Liver (tissue), 9 donors: ENCODE data around the gene FRRS1. TPM values are rescaled to one million over a fixed set of nuclear protein-coding genes. Genes with fewer than 3 reads are reported as not detected.

Source experiments
- DNase-seq: peaks from one replicate; pipeline ENCODE4 v3.0.0-alpha.2; 2017; ENCODE audit warnings: low spot score
- H3K27ac ChIP-seq, 2 donors: one replicate each; pipeline ENCODE4 v1.7.0; 2013; ENCODE audit warnings: inconsistent platforms in 2 of 2, low read length in 2 of 2, control low read depth in 1 of 2, low read depth in 1 of 2, mild to moderate bottlenecking in 1 of 2
- H3K27me3 ChIP-seq, 4 donors: one replicate each; pipeline versions ENCODE4 v1.6.1 to v1.7.0; 2013; ENCODE audit warnings: low read length in 3 of 4, inconsistent platforms in 1 of 4, mild to moderate bottlenecking in 1 of 4, moderate library complexity in 1 of 4; ENCODE audit not compliant: control insufficient read depth in 4 of 4, insufficient read depth in 4 of 4
- H3K36me3 ChIP-seq, 4 donors: one replicate each; pipeline versions ENCODE4 v1.6.1 to v1.7.0; 2013; ENCODE audit warnings: low read length in 3 of 4, mild to moderate bottlenecking in 3 of 4, low read depth in 1 of 4, moderate library complexity in 1 of 4; ENCODE audit not compliant: control insufficient read depth in 4 of 4, insufficient read depth in 3 of 4
- H3K4me1 ChIP-seq, 4 donors: one replicate each; pipeline versions ENCODE4 v1.6.1 to v1.7.0; 2013; ENCODE audit warnings: low read length in 3 of 4, mild to moderate bottlenecking in 3 of 4, moderate library complexity in 1 of 4; ENCODE audit not compliant: control insufficient read depth in 4 of 4, insufficient read depth in 4 of 4
- H3K4me3 ChIP-seq, 3 donors: one replicate each; pipeline versions ENCODE4 v1.6.1 to v1.7.0; 2013; ENCODE audit warnings: low read length in 3 of 3, control low read depth in 1 of 3, low read depth in 1 of 3, mild to moderate bottlenecking in 1 of 3
- H3K9ac ChIP-seq, 2 donors: one replicate each; pipeline ENCODE4 v1.7.0; 2013; ENCODE audit warnings: low read length in 2 of 2, mild to moderate bottlenecking in 2 of 2, moderate library complexity in 2 of 2, control low read depth in 1 of 2, low read depth in 1 of 2
- H3K9me3 ChIP-seq, 4 donors: one replicate each; pipeline versions ENCODE4 v1.6.1 to v1.7.0; 2013; ENCODE audit warnings: low read length in 3 of 4; ENCODE audit not compliant: control insufficient read depth in 4 of 4
- EGR1 ChIP-seq, 2 donors: IDR thresholded peaks; 2 replicates each; pipeline ENCODE4 v1.6.1; 2016 to 2018; ENCODE audit warnings: antibody characterized with exemption in 2 of 2, low read depth in 2 of 2
- FOXA1 ChIP-seq: IDR thresholded peaks from 2 replicates; pipeline ENCODE4 v1.6.1; 2016; ENCODE audit warnings: antibody characterized with exemption
- FOXA2 ChIP-seq: IDR thresholded peaks from 2 replicates; pipeline ENCODE4 v1.6.1; 2016; ENCODE audit warnings: antibody characterized with exemption
- GABPA ChIP-seq, 2 donors: IDR thresholded peaks in 1 of 2; conservative IDR thresholded peaks in 1 of 2; 2 replicates each; pipeline ENCODE4 v1.6.1; 2016; ENCODE audit warnings: antibody characterized with exemption in 2 of 2, mild to moderate bottlenecking in 1 of 2, moderate library complexity in 1 of 2
- HNF4A ChIP-seq, 2 donors: conservative IDR thresholded peaks; 2 replicates each; pipeline ENCODE4 v1.6.1; 2016; ENCODE audit warnings: antibody characterized with exemption in 2 of 2, mild to moderate bottlenecking in 2 of 2
- HNF4G ChIP-seq: IDR thresholded peaks from 2 replicates; pipeline ENCODE4 v1.6.1; 2016; ENCODE audit warnings: antibody characterized with exemption
- JUND ChIP-seq, 2 donors: IDR thresholded peaks; 2 replicates each; pipeline ENCODE4 v1.6.1; 2016; ENCODE audit warnings: antibody characterized with exemption in 2 of 2
- NR2F2 ChIP-seq: IDR thresholded peaks from 2 replicates; pipeline ENCODE4 v1.6.1; 2016; ENCODE audit warnings: antibody characterized with exemption
- RAD21 ChIP-seq, 2 donors: IDR thresholded peaks; 2 replicates each; pipeline ENCODE4 v1.6.1; 2016; ENCODE audit warnings: antibody characterized with exemption in 2 of 2, mild to moderate bottlenecking in 2 of 2
- RXRA ChIP-seq, 2 donors: IDR thresholded peaks; 2 replicates each; pipeline ENCODE4 v1.6.1; 2017 to 2018; ENCODE audit warnings: antibody characterized with exemption in 2 of 2, mild to moderate bottlenecking in 1 of 2
- SP1 ChIP-seq: IDR thresholded peaks from 2 replicates; pipeline ENCODE4 v1.6.1; 2018; ENCODE audit warnings: antibody characterized with exemption, mild to moderate bottlenecking
- TAF1 ChIP-seq: conservative IDR thresholded peaks from 2 replicates; pipeline ENCODE4 v1.6.1; 2016; ENCODE audit warnings: antibody characterized with exemption, mild to moderate bottlenecking
- YY1 ChIP-seq: IDR thresholded peaks from 2 replicates; pipeline ENCODE4 v1.6.1; 2016; ENCODE audit warnings: antibody characterized with exemption, mild to moderate bottlenecking
- WGBS: extraction: QIAGEN DNeasy Blood & Tissue Kit; methylation state at CpG from one replicate; pipeline ENCODE4 v1.1.7; 2013; 5-methylcytosine and 5-hydroxymethylcytosine counted together
- polyA plus RNA-seq, 2 donors: library from polyadenylated mRNA; stranded (reverse) in 1 of 2; unstranded in 1 of 2; fragments of 200-250 nt in 1 of 2; fragments of >200 nt in 1 of 2; fragmentation: Nextera tagmentation in 1 of 2; extraction: Ambion mirVana in 1 of 2; gene quantifications; one replicate each; pipeline versions ENCODE4 v1.2.1 to v1.2.3, GENCODE V29; 2013 to 2015
- total RNA-seq, 2 donors: library from RNA; depleted of rRNA; stranded (reverse); fragments of >200 nt; gene quantifications; one replicate each; pipeline ENCODE4 v1.2.3, GENCODE V29; 2014
- TF ChIP-seq, protein P1 (sequence below): IDR thresholded peaks from 2 replicates; pipeline ENCODE4 v1.6.1; 2016; ENCODE audit warnings: antibody characterized with exemption
- TF ChIP-seq, protein P2 (sequence below): IDR thresholded peaks from 2 replicates; pipeline ENCODE4 v1.6.1; 2016; ENCODE audit warnings: antibody characterized with exemption
- TF ChIP-seq, protein P3 (sequence below): IDR thresholded peaks from 2 replicates; pipeline ENCODE4 v1.6.1; 2016; ENCODE audit warnings: antibody characterized with exemption
- TF ChIP-seq, protein P4 (sequence below): IDR thresholded peaks from 2 replicates; pipeline ENCODE4 v1.6.1; 2016; ENCODE audit warnings: antibody characterized with exemption, mild to moderate bottlenecking
- TF ChIP-seq, protein P5 (sequence below): fragments of 150-350 bp; IDR thresholded peaks from 2 replicates; pipeline ENCODE4 v1.5.1; 2017; ENCODE audit warnings: improper control_type of control experiment, low read depth, low read length; ENCODE audit not compliant: missing input control
- donor health status: healthy.
- donor health status: healthy.
- donor health status: healthy.
- donor health status: healthy.
- donor health status: healthy.

Gene FRRS1
- total and polyA plus RNA-seq, 4 donors, result 2.7 to 87.4 (median 30.4) TPM

DNA sequence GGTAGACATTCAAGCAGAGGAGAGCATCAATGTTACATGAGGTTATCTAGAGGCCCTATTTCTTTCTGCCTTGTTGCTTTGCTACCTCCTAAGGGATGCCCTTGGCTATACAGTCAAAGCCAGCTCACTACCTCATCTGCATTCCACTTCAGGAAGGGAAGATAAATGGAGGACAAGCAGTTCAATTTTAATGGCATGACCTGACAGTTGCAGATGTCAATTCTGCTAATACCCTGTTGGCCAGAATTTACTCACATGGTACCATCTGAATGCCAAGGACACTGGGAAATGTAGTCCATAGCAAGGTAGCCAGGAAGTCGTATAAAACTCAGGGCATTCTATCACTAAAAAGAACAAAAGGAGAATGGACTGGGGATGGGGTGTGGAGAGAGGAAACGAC, 89.0 kb downstream of the FRRS1 start:
- Histone ChIP-seq H3K9ac (no peak overlapping the region), H3K9me3 (no peaks in the 10 kb centered on the region), H3K4me1 (peaks cover 1 to 28% (median 15%) of the 10 kb centered on the region in 4 donors), H3K36me3 (peaks cover 0 to 26% (median 8%) of the 10 kb centered on the region in 4 donors), H3K27me3 (no peaks in the 10 kb centered on the region), H3K27ac (no peak overlapping the region), H3K4me3 (no peak overlapping the region)
- TF ChIP-seq, protein P1, sequence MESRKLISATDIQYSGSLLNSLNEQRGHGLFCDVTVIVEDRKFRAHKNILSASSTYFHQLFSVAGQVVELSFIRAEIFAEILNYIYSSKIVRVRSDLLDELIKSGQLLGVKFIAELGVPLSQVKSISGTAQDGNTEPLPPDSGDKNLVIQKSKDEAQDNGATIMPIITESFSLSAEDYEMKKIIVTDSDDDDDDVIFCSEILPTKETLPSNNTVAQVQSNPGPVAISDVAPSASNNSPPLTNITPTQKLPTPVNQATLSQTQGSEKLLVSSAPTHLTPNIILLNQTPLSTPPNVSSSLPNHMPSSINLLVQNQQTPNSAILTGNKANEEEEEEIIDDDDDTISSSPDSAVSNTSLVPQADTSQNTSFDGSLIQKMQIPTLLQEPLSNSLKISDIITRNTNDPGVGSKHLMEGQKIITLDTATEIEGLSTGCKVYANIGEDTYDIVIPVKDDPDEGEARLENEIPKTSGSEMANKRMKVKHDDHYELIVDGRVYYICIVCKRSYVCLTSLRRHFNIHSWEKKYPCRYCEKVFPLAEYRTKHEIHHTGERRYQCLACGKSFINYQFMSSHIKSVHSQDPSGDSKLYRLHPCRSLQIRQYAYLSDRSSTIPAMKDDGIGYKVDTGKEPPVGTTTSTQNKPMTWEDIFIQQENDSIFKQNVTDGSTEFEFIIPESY, result no peak
- TF ChIP-seq FOXA1 (no peak), HNF4G (no peak)
- DNase-seq, result no peak
- WGBS, result 93% methylated on average over 2 of the region's 2 CpGs

DNA sequence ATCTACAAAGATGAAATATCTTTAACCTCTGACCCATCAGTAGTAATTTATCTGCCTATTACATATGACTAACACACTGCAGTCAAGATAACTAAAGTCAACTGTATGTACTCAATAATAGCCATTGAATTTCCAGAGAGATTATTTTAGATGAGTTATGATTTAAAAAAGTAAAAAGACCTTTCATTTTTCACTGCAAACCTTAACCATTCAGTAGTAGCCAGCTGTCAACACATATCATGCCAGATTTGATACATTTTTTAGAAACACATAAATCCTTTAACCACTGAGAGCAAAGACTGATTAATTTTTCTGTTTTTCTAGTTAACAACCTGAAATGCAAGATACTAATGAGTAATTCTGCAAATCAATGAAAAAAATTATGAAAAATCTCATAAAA, 89.6 kb downstream of the FRRS1 start:
- H3K9me3 ChIP-seq, result no peaks in the 10 kb centered on the region
- peaks cover 3 to 32% (median 20%) of the 10 kb centered on the region in 4 donors for H3K4me1 ChIP-seq
- no peak overlapping the region for H3K4me3 ChIP-seq
- no peak for TF ChIP-seq GABPA (IDR thresholded peaks at IDR 0.05 in 1 of 2, conservative IDR thresholded peaks at IDR 0.05 in 1 of 2)
- no peak for TF ChIP-seq JUND (IDR thresholded peaks at IDR 0.05)
- no peak for TF ChIP-seq TAF1
- no peak for TF ChIP-seq YY1
- TF ChIP-seq RAD21 (IDR thresholded peaks at IDR 0.05), result no peak
- TF ChIP-seq EGR1 (IDR thresholded peaks at IDR 0.05; ENCODE audit: low read depth in 2 of 2), result no peak
- TF ChIP-seq, protein P1, result no peak
- TF ChIP-seq, protein P2, sequence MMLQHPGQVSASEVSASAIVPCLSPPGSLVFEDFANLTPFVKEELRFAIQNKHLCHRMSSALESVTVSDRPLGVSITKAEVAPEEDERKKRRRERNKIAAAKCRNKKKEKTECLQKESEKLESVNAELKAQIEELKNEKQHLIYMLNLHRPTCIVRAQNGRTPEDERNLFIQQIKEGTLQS, result no peak
- no peak for TF ChIP-seq NR2F2
- no peak for TF ChIP-seq FOXA1
- TF ChIP-seq SP1, result no peak
- TF ChIP-seq, protein P3, sequence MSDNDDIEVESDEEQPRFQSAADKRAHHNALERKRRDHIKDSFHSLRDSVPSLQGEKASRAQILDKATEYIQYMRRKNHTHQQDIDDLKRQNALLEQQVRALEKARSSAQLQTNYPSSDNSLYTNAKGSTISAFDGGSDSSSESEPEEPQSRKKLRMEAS, result no peak
- TF ChIP-seq RXRA (IDR thresholded peaks at IDR 0.05), result no peak
- TF ChIP-seq FOXA2, result no peak
- TF ChIP-seq, protein P4, sequence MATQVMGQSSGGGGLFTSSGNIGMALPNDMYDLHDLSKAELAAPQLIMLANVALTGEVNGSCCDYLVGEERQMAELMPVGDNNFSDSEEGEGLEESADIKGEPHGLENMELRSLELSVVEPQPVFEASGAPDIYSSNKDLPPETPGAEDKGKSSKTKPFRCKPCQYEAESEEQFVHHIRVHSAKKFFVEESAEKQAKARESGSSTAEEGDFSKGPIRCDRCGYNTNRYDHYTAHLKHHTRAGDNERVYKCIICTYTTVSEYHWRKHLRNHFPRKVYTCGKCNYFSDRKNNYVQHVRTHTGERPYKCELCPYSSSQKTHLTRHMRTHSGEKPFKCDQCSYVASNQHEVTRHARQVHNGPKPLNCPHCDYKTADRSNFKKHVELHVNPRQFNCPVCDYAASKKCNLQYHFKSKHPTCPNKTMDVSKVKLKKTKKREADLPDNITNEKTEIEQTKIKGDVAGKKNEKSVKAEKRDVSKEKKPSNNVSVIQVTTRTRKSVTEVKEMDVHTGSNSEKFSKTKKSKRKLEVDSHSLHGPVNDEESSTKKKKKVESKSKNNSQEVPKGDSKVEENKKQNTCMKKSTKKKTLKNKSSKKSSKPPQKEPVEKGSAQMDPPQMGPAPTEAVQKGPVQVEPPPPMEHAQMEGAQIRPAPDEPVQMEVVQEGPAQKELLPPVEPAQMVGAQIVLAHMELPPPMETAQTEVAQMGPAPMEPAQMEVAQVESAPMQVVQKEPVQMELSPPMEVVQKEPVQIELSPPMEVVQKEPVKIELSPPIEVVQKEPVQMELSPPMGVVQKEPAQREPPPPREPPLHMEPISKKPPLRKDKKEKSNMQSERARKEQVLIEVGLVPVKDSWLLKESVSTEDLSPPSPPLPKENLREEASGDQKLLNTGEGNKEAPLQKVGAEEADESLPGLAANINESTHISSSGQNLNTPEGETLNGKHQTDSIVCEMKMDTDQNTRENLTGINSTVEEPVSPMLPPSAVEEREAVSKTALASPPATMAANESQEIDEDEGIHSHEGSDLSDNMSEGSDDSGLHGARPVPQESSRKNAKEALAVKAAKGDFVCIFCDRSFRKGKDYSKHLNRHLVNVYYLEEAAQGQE, result no peak
- TF ChIP-seq HNF4A (conservative IDR thresholded peaks at IDR 0.05), result no peak
- no peak for TF ChIP-seq HNF4G
- TF ChIP-seq, protein P5, sequence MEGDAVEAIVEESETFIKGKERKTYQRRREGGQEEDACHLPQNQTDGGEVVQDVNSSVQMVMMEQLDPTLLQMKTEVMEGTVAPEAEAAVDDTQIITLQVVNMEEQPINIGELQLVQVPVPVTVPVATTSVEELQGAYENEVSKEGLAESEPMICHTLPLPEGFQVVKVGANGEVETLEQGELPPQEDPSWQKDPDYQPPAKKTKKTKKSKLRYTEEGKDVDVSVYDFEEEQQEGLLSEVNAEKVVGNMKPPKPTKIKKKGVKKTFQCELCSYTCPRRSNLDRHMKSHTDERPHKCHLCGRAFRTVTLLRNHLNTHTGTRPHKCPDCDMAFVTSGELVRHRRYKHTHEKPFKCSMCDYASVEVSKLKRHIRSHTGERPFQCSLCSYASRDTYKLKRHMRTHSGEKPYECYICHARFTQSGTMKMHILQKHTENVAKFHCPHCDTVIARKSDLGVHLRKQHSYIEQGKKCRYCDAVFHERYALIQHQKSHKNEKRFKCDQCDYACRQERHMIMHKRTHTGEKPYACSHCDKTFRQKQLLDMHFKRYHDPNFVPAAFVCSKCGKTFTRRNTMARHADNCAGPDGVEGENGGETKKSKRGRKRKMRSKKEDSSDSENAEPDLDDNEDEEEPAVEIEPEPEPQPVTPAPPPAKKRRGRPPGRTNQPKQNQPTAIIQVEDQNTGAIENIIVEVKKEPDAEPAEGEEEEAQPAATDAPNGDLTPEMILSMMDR, result no peak
- no peak overlapping the region for H3K9ac ChIP-seq
- H3K27me3 ChIP-seq, result no peaks in the 10 kb centered on the region
- H3K36me3 ChIP-seq, result peaks cover 0 to 22% (median 8%) of the 10 kb centered on the region in 4 donors
- no peak for DNase-seq
- no peak overlapping the region for H3K27ac ChIP-seq
